GM21723 (cell line): ENCODE measurements around the gene CAMSAP1.

Experiments used
- ATAC-seq: cut with Tn5 transposase; IDR thresholded peaks from one replicate; pipeline ENCODE4 v1.9.1; 2021; ENCODE audit warnings: mild to moderate bottlenecking, moderate library complexity; ENCODE audit not compliant: unreplicated experiment

Gene CAMSAP1

GRCh38 chr9:135778421-135778820, 128.9 kb downstream of the CAMSAP1 start:
- no peak for ATAC-seq

- ATAC-seq = no peak
Measured at GRCh38 chr9:135777623-135778177, 129.6 kb downstream of the CAMSAP1 start.

- ATAC-seq = no peak
Measured at GRCh38 chr9:135776893-135777622, 130.3 kb downstream of the CAMSAP1 start.

- no peak for ATAC-seq
Measured at GRCh38 chr9:135775911-135776310, 131.4 kb downstream of the CAMSAP1 start.

- no peak for ATAC-seq
Measured at GRCh38 chr9:135774794-135775525, 132.4 kb downstream of the CAMSAP1 start.

- ATAC-seq = no peak
Measured at GRCh38 chr9:135774239-135774747, 133.1 kb downstream of the CAMSAP1 start.

GRCh38 chr9:135773530-135774238, 133.7 kb downstream of the CAMSAP1 start:
- no peak for ATAC-seq

- ATAC-seq = no peak
Measured at GRCh38 chr9:135772702-135773493, 134.4 kb downstream of the CAMSAP1 start.

GRCh38 chr9:135772056-135772646, 135.2 kb downstream of the CAMSAP1 start:
- ATAC-seq = no peak

GRCh38 chr9:135771401-135772051, 135.8 kb downstream of the CAMSAP1 start:
- no peak for ATAC-seq

- ATAC-seq = no peak
Measured at GRCh38 chr9:135770771-135771170, 136.6 kb downstream of the CAMSAP1 start.

- no peak for ATAC-seq
Measured at GRCh38 chr9:135770203-135770535, 137.2 kb downstream of the CAMSAP1 start.

- ATAC-seq = no peak
Measured at GRCh38 chr9:135769489-135770202, 137.7 kb downstream of the CAMSAP1 start.

- no peak for ATAC-seq
Measured at GRCh38 chr9:135768516-135769218, 138.7 kb downstream of the CAMSAP1 start.

GRCh38 chr9:135766707-135767106, 140.6 kb downstream of the CAMSAP1 start:
- no peak for ATAC-seq

GRCh38 chr9:135766251-135766650, 141.1 kb downstream of the CAMSAP1 start:
- no peak for ATAC-seq

GRCh38 chr9:135765416-135765815, 141.9 kb downstream of the CAMSAP1 start:
- ATAC-seq = no peak

GRCh38 chr9:135764731-135765130, 142.6 kb downstream of the CAMSAP1 start:
- no peak for ATAC-seq
